HAP-1 (cell line): ENCODE results near the gene LAMP5.

Source experiments
- DNase-seq, 2 experiments: peaks; one replicate each; pipeline ENCODE4 v3.0.0-alpha.2; 2016 to 2020; ENCODE audit warnings: low spot score in 2 of 2
- H3K27me3 ChIP-seq: fragments of 250-450 bp; sonication (Bioruptor Pico); 2 replicates; pipeline ENCODE4 v1.5.1; 2020; ENCODE audit warnings: low read depth, mild to moderate bottlenecking, moderate library complexity
- H3K36me3 ChIP-seq: fragments of 250-450 bp; sonication (Bioruptor Pico); replicated peaks from 2 replicates; pipeline ENCODE4 v1.5.1; 2020; ENCODE audit warnings: mild to moderate bottlenecking
- H3K4me1 ChIP-seq: fragments of 250-450 bp; sonication (Bioruptor Pico); 2 replicates; pipeline ENCODE4 v1.5.1; 2020; ENCODE audit warnings: mild to moderate bottlenecking
- H3K4me3 ChIP-seq: fragments of 250-450 bp; sonication (Bioruptor Pico); 2 replicates; pipeline ENCODE4 v1.5.1; 2020; ENCODE audit warnings: mild to moderate bottlenecking, moderate library complexity
- H3K9me3 ChIP-seq: fragments of 250-450 bp; sonication (Bioruptor Pico); 2 replicates; pipeline ENCODE4 v1.5.1; 2020; ENCODE audit warnings: mild to moderate bottlenecking, moderate library complexity
- in situ Hi-C: fragments of 300-500 bp; cut with MboI; formaldehyde crosslinking; loops from 3 replicates; pipeline ENCODE4 v1.14.3; 2020; ENCODE audit warnings: low sequenced_read_pairs, inconsistent platforms, mixed read lengths

The LAMP5 gene

GRCh38 chr20:9572670-9573069, 58.3 kb downstream of the LAMP5 start:
- H3K4me1 ChIP-seq = peaks cover 23% of the 10 kb centered on the region

GRCh38 chr20:9573335-9574151, 59.2 kb downstream of the LAMP5 start:
- in situ Hi-C loops = no loop called here
- Histone ChIP-seq H3K27me3 (no peaks in the 10 kb centered on the region), H3K4me3 (no peak overlapping the region), H3K36me3 (no peaks in the 10 kb centered on the region), H3K4me1 (peaks cover 23% of the 10 kb centered on the region), H3K9me3 (no peaks in the 10 kb centered on the region)
- no peak for DNase-seq

More at GRCh38 chr20:9572670-9573069, 58.3 kb downstream of the LAMP5 start:
- Histone ChIP-seq H3K4me3 (no peak overlapping the region), H3K9me3 (no peaks in the 10 kb centered on the region), H3K27me3 (no peaks in the 10 kb centered on the region), H3K36me3 (no peaks in the 10 kb centered on the region)
- in situ Hi-C loops = no loop called here
- peak; percentile 49 to 78 for DNase-seq

DNA sequence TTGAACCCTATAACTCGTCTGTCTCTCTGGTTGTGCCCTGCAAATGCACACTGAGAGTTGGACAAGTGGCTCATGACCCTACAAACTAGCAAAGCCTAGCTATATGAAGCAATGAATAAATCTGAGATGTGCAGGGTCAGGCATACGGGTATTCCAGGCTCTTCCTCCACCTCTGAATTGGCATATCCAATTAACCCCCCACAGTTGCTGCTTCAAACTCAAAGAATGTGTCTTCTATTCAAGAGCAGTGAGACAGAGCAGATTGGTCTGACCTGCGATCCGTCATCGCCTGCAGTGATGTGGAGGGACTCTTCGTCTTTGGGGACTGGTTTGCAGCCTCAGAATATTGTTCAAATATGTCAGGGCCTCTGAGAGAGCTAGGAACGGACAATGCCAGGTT, 59.8 kb downstream of the LAMP5 start:
- H3K27me3 ChIP-seq = no peaks in the 10 kb centered on the region
- peaks cover 23% of the 10 kb centered on the region for H3K4me1 ChIP-seq
- peak in 1 of 2 experiments; percentile 11 for DNase-seq
- in situ Hi-C loops = no loop called here
- H3K9me3 ChIP-seq = no peaks in the 10 kb centered on the region
- no peak overlapping the region for H3K4me3 ChIP-seq
- H3K36me3 ChIP-seq = no peaks in the 10 kb centered on the region

DNA sequence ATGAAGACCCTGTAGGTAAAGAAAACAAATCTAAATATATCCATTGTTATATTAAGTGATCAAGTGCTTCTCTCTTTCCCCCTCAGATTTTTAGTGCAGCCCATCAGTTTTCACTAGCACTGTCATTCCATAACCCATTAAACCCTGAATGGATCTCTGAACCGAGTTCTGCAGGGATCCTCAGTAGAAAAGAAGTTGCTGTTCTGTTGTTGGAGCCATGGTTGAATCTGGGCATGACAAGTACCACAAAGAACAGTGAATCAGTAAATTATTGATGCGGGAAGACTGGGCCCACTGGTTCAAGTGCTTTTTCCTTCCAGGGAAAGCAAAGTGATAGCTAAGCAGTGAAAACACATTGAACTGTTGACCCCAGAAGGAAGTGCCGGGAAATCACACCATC, 60.4 kb downstream of the LAMP5 start:
- in situ Hi-C loops = no loop called here
- peaks cover 23% of the 10 kb centered on the region for H3K4me1 ChIP-seq
- DNase-seq = no peak
- H3K9me3 ChIP-seq = no peaks in the 10 kb centered on the region
- H3K36me3 ChIP-seq = no peaks in the 10 kb centered on the region
- H3K27me3 ChIP-seq = no peaks in the 10 kb centered on the region; the same call in 1 of the 2 replicates
- H3K4me3 ChIP-seq = no peak overlapping the region

DNA sequence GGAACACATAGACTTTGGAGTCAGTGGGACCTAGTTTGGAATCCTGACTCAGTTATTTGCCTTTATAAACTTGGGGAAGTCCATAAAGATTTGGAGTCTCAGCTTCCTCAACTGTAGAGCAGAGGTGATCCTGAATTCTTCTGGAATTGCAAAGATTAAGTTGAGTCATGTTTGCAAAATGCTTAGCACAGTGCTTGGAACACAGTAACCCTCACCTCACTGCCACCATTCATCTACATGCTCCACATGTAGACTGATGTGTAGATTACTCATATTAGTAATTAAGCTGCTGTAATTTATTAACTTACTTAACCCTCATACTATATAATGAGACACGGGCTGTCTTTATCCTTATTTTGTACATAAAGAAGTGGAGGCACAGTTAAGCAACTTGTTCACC, 61.4 kb downstream of the LAMP5 start:
- Histone ChIP-seq H3K4me3 (no peak overlapping the region), H3K4me1 (peaks cover 23% of the 10 kb centered on the region), H3K27me3 (no peaks in the 10 kb centered on the region; the same call in 1 of the 2 replicates), H3K9me3 (no peaks in the 10 kb centered on the region), H3K36me3 (no peaks in the 10 kb centered on the region)
- in situ Hi-C loops = no loop called here
- no peak for DNase-seq

DNA sequence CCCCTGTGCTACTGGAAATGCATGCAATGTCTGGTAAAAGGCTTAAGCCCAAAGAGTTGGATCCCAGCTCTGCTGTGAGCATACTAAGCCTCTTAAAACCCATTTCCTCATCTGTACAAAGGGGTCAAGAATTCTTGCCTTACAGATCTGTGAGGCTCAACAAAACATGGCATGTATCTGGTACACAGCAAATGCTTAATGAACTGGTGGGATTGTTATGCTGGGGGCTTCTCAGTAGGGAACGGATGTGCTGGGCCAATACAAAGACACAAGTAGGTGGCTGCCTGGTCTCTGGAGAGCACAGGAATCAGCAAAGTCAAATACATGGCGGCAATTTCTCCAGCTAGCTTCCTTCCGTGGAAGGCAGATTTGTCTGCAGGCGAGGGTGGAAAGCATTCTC, 62.3 kb downstream of the LAMP5 start:
- in situ Hi-C loops = no loop called here
- H3K36me3 ChIP-seq = no peaks in the 10 kb centered on the region
- H3K4me1 ChIP-seq = peaks cover 23% of the 10 kb centered on the region
- DNase-seq = no peak
- H3K9me3 ChIP-seq = no peaks in the 10 kb centered on the region
- no peak overlapping the region for H3K4me3 ChIP-seq
- H3K27me3 ChIP-seq = peaks cover 4% of the 10 kb centered on the region

DNA sequence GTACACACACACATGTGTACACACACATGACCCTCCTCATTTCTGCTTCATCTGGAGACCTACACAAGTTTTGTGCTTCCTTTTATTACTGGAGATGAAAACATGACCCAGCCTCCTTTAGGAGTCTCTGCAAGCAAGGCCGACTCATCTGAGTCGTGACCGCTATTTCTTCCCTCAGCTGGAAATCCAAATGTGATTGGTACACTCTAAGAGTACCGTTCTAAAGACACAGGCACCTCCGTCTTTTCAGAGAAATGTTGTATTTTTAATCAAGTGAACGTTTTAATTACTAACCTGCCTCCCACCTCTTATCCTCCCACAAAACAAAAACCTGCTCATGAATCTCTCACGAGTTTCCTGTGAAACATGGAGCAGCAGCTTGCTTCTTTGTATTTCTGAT, 63.0 kb downstream of the LAMP5 start:
- peaks cover 19% of the 10 kb centered on the region for H3K4me1 ChIP-seq
- peaks cover 9% of the 10 kb centered on the region for H3K27me3 ChIP-seq
- in situ Hi-C loops = no loop called here
- no peaks in the 10 kb centered on the region for H3K9me3 ChIP-seq
- H3K36me3 ChIP-seq = no peaks in the 10 kb centered on the region
- H3K4me3 ChIP-seq = no peak overlapping the region
- no peak for DNase-seq

- in situ Hi-C loops = no loop called here
- DNase-seq = no peak
- H3K9me3 ChIP-seq = no peaks in the 10 kb centered on the region
Observed at GRCh38 chr20:9578594-9578993, 64.2 kb downstream of the LAMP5 start.

More at GRCh38 chr20:9578594-9578993, 64.2 kb downstream of the LAMP5 start:
- Histone ChIP-seq H3K4me1 (peaks cover 7% of the 10 kb centered on the region), H3K36me3 (no peaks in the 10 kb centered on the region), H3K4me3 (no peak overlapping the region), H3K27me3 (peaks cover 9% of the 10 kb centered on the region)
